ENCODE measurements around the gene ATXN7L1.
"Not testable (repeated sequence)": the region's sequence is repeated elsewhere in the genome, so short reads cannot be mapped to it uniquely, and the experiment has no call there.

The ATXN7L1 gene

GRCh38 chr7:105894131-105894530 lies 17.7 kb upstream of the ATXN7L1 start:
- TF ChIP-seq CTCF (IDR thresholded peaks at IDR 0.05; ENCODE audit: low read depth, low read length), result no peak
- in situ Hi-C loops (cut with HindIII; ENCODE audit: low sequenced_read_pairs), result no loop called here
- DNase-seq (ENCODE audit: low read depth, low spot score), result no peak
- H3K4me3 ChIP-seq (ENCODE audit: low read depth, low read length), result no peak overlapping the region

- in situ Hi-C loops (cut with HindIII; ENCODE audit: low sequenced_read_pairs), result no loop called here
- TF ChIP-seq CTCF (IDR thresholded peaks at IDR 0.05; ENCODE audit: low read depth, low read length), result no peak
- no peak for DNase-seq (ENCODE audit: low read depth, low spot score)
- no peak overlapping the region for H3K4me3 ChIP-seq (ENCODE audit: low read depth, low read length)
Observed at GRCh38 chr7:105892387-105892786, 16.0 kb upstream of the ATXN7L1 start.

GRCh38 chr7:105890290-105890997 lies 14.0 kb upstream of the ATXN7L1 start:
- in situ Hi-C loops (cut with HindIII; ENCODE audit: low sequenced_read_pairs), result no loop called here
- TF ChIP-seq CTCF (IDR thresholded peaks at IDR 0.05; ENCODE audit: low read depth, low read length), result no peak
- DNase-seq (ENCODE audit: low read depth, low spot score), result peak; percentile 62
- no peak overlapping the region for H3K4me3 ChIP-seq (ENCODE audit: low read depth, low read length)

GRCh38 chr7:105887569-105888189 lies 11.3 kb upstream of the ATXN7L1 start:
- TF ChIP-seq CTCF (IDR thresholded peaks at IDR 0.05; ENCODE audit: low read depth, low read length), result no peak
- DNase-seq (ENCODE audit: low read depth, low spot score), result no peak
- H3K4me3 ChIP-seq (ENCODE audit: low read depth, low read length), result no peak overlapping the region
- in situ Hi-C loops (cut with HindIII; ENCODE audit: low sequenced_read_pairs), result no loop called here

- no peak for TF ChIP-seq CTCF (IDR thresholded peaks at IDR 0.05; ENCODE audit: low read depth, low read length)
- no peak overlapping the region for H3K4me3 ChIP-seq (ENCODE audit: low read depth, low read length)
- no peak for DNase-seq (ENCODE audit: low read depth, low spot score)
- in situ Hi-C loops (cut with HindIII; ENCODE audit: low sequenced_read_pairs), result no loop called here
Observed at GRCh38 chr7:105886776-105887175, 10.4 kb upstream of the ATXN7L1 start.

- no peak for TF ChIP-seq CTCF (IDR thresholded peaks at IDR 0.05; ENCODE audit: low read depth, low read length)
- in situ Hi-C loops (cut with HindIII; ENCODE audit: low sequenced_read_pairs), result no loop called here
- peak; percentile 24 for DNase-seq (ENCODE audit: low read depth, low spot score)
- H3K4me3 ChIP-seq (ENCODE audit: low read depth, low read length), result no peak overlapping the region
Observed at GRCh38 chr7:105885387-105886111, 9.2 kb upstream of the ATXN7L1 start.

- in situ Hi-C loops (cut with HindIII; ENCODE audit: low sequenced_read_pairs); DNase-seq (ENCODE audit: low read depth, low spot score); H3K4me3 ChIP-seq (ENCODE audit: low read depth, low read length): not testable (repeated sequence)
Observed at GRCh38 chr7:105883179-105883578, 6.8 kb upstream of the ATXN7L1 start.

Measured in astrocyte of the spinal cord (primary cell).